DMS53 treated with DMSO at 0.1 percent for 48 hours (cell line): Measurements from ENCODE around the gene PRR33.

Experiments
- DNase-seq: peaks from one replicate; lab custom pipeline; 2025; ENCODE audit not compliant: unreplicated experiment; lab: John Stamatoyannopoulos, UW

The PRR33 gene

DNA sequence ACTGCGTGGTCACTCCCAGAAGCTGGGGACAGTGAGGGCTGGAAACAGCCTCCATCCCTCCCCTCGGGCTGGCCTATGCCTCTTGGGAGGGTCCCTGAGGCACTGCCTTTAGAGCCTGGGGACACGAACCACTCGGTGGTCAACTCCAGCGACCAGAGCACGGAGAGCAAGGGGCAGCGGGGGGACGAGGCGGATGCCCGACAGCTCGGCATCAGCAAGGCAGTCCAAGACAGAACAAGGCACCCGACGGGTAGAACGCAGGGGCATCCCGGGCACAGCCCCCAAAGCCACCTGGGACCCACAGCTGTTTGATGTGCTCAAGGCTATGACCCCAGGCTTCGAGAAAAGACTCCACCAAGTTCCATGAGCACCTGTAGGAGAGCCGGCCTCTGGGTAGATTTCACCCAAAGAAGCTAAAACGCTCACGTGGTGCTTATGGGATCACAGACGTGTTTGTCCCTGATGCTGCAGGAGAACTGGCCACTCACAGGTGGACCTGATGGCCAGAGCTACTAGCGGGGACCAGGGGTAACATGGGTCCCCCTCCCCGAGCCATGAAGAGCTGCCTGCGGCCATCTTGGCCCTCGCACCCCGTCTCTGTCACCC is 39.3 kb downstream of the PRR33 start:
- DNase-seq: no peak

DNA sequence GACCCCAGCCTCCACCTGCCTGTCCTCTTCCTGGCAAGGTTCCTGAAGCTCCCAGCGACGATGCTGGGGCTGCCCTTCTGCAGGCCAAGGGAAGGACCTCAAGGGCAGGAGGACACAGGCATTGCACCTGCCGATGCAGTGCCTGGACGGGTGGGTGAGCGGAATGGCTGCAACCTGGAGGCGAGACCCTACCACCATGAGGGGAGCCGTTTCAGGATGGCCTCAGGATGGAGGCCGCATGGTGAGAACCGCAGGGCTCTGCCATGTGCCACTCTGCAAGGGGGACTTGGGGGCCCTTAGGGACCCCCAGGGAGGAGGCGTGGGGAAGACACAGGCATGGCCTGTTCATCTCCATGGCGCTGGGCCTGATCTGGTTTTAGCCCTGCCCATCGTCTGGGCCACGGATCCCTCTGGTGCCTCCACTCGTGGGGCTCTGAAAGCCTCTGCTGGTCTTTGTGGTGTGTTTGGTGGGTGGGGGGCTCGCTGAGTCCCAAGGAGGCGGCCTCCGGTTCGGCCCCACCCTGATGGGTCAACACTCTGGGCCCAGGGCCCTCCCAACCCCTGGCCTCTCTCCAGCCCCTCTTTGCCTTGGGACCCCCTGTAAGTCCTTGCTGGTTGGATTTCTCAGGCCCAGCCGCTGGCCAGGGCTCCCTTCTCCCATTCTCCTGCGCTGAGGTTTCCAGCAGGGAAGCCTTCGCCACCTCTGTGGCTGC is 40.1 kb downstream of the PRR33 start:
- DNase-seq: no peak

DNA sequence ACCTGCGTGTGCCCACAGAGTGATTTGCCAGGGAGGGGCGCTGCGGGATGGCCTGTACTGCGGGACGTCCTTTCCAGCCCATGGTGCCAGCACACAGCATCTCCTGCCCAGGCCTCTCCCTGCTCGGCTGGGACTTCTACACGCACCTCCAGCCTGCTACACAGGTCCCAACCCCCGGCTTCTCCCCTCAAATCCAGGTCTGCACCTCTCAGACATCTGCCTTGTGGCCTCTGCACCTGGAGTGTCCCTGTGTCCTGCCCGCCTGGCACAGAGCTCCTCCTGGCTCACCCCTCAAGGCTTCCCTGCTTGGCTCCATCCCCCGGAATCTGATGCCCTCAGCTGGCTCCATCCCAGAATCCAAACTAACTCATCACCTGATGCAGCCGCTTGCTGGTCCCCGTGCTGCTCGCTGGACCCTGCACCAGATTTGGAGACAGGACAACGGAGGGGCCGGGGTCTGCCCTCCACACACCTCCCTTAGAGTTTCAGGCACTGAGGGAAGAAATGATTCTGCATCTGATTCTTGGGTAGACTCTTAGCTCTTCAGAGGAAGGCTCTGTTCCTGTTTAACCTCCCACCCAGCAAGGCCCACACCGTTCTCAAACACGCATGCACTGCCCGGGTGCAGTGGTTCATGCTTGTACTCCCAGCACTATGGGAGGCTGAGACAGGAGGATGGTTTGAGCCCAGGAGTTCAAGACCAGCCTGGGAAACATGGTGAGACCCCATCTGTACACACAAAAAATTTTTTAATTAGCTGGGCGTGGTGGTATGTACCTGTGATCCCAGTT is 42.9 kb downstream of the PRR33 start:
- DNase-seq: no peak

DNA sequence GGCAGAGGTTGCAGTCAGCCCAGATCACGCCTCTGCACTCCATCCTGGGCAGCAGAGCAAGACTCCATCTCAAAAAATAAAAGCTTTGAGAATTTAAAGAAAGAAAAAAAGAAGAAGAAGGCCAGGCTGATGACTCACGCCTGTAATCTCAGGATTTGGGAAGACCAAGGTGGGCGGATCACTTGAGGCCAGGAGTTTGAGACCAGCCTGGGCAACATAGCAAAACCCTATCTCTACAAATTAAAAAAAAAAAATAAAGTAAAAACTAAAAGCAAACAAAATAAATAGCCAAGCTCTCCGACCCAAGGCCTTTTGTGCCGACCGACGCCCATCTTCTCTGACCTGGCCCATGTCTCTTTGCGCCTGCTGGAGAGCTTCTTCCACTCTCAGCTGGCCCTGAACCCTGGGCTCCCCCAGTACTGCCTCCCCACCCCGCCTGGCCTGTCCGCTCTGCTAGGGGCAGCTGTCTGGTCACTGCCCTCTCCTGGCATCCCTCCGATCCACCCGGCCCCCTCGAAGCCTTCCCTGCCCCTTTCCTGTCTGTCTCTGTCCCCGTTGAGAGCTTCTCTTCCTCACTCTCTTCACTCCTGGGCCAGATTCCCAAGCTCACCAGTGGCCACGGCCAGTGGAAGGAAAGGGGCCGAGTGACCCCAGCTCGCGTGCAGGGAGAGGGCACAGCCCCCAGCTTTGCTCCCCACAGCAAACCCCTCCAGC is 43.6 kb downstream of the PRR33 start:
- DNase-seq: no peak

DNA sequence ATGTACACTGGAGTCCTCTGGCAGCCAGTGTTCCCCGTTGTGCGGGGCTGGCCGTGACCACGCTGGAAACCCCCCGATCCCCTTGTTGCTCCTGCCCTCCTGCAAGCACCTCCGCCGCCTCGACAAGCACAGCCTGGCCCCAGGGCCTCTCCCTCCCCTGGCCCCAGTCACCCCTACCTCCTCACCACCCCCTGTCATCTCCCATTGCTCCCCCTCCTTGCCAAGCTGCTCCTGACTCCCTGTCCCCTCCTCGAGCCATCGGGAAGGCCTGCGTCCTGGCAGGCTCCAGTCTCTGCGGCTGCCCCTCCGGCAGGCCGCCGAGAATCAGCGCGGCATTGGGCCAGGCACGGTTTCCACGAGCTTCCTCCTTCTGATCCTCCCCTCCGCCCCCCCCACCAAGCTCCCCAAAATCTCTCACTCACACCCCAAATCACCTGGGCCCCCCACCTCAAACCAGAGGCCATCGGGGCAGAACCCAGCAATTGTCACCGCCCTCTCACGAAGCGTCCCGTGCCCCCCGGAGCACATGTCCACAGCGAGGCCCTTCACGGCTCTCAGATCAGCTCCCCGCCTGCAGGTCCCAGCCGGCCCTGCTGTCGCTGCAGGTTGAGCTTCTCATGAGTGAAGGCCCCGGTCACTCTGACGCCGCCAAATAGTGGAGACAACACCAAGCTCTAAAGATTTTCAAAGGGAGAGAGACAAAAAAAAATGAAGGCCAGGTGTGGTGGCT is 44.5 kb downstream of the PRR33 start:
- DNase-seq: no peak

DNA sequence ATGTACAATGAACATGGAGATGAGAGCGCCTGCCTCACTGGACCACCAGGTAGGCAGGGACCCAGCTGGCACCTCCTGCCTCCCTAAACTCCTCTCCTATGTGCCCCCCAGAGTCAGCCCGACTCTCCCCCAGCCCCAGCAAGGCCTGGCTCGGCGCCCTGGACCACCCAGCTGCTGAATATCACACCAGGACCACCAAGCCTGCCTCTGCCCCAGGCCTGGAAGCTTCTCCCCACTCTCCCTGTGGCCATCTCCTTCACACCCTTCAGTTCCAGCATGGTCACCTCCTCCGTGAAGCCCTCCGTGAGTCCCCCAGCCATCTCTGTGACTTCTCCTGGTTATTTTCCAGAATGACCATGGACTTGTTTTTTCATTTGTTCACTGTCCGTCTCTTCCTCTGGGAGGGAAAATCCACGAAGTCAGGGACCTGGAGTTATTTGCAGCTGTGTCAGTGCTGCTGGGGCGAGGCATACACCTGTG is 45.2 kb downstream of the PRR33 start:
- DNase-seq: no peak

DNA sequence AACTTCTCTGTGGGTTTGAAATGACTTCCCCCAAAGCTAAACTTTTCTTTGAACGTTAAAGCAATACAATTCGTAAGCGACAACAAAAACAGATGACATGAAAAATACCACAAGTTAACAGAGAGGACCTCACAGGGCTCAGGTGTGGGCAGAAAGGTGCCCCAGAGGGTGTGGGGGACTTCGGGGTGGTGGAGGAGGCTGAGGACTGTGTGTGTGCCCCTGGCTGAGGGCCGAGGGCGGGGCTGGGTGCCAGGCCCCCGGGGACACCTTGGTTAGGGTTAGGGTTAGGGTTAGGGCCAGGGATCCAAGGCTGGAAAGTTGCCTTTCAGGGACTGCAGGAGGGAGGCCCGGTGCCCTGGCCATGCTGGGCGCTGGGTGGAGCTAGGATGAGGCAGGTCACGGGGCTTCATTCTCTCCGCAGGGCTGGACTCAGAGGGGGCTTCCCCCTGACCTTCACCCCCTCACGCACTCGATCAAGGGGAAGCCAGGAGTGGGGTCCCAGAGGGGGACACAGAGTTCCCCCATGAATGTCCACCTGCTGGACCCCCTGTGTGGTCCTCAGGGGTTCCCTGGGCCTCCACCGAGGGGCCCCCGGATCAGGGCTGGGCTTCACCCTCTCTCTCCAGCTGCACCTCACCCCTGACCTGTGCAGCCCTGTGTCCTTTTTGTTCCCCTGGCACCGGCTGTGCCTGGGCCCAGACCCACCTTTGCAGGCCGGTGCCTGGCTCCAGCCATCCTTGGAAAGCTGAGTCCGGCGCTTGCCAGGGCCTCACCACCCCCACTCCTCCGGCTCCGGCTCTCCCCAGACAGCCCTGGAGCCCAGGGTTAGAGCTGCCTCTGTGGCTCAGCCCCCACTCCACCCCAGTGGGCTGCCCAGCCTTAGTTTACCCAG is 45.9 kb downstream of the PRR33 start:
- no peak for DNase-seq

DNA sequence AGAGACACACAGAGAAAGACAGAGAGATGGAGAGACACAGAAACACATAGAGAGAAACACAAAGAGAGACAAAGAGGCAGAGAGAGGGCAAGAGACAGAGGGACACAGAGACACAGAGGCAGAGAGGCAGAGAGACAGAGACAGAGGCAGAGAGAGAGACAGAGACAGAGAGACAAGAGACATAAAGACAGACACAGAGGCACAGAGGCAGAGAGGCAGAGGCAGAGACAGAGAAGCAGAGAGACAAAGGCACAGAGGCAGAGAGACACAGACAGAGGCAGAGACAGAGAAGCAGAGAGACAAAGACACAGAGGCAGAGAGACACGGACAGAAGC is 46.6 kb downstream of the PRR33 start:
- no peak for DNase-seq

DNA sequence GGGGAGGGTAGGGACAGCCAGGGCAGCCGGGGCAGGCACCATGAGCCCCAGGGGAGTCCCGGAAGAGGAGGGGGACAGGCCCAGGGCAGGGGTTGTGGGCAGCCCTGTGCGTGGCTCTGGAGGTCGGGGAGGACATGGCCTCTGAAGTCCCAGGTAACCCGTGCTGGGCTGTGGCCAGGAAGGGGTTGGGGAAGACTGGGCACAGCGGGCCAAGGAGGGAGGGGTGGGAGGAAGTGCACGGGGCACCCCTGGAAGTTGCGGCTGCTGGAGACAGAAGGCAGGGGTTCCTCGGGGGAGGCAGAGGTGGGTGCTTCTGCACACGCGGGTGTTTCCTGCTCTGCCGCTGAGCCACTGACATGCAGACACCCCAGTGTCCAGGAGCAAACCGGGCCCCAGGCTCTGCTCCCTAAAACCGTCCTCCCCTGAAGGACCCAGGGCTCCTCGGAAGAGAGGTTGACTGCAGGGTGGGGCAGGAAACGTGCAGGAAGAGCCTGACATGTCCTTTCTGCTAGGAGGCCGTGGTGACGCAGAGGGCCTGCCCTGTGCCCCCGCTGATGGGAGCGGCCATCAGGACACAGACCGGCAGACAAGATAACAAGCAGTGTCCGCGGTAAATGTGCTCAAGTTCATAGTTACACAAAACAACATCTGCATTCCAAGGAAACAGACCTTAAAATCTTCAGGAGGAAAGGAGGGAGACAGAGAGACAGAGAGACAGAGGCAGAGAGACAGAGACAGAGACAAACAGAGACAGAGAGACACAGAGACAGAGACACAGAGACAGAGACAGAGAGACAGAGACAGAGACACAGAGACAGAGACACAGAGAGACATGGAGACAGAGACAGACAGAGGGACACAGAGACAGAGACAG is 47.2 kb downstream of the PRR33 start:
- DNase-seq: no peak

DNA sequence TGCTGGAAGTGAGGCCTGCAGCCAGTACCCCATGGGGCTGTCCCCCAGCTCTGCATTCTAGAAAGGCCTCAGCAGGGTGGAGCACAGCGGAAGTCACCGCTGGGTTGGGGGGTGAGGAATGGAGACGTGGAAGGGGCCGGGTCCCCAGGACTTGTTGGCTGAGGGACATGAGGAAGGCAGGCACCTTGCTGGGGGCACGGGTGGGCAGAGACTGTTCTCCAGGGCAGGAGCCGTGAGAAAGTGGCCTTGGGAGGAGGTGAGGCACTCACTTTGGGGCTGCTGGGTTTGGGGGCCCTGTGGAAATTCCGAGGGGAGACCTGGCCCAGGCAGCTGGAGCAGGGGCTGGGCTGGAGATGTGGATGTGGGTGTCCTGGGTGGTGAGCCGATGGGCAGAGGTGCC is 47.9 kb downstream of the PRR33 start:
- no peak for DNase-seq

DNA sequence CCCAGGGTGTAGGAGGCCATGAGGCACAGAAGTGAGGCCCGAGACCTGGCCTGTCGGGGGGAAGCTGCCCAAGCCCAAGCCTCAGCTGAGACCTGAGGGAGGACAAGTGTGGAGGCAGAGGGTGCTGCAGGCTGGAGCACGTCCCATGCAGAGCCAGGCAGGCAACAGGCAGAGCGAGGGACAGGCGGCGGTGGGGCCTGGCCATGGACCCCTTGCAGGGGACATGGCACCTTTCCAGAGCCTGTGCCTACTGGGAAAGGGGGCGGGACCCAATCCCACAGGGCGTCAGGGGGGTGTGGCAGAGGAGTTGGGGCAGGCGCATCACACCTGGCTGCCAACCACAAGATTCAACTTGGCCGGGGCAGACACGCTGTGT is 48.6 kb downstream of the PRR33 start:
- DNase-seq: no peak

DNA sequence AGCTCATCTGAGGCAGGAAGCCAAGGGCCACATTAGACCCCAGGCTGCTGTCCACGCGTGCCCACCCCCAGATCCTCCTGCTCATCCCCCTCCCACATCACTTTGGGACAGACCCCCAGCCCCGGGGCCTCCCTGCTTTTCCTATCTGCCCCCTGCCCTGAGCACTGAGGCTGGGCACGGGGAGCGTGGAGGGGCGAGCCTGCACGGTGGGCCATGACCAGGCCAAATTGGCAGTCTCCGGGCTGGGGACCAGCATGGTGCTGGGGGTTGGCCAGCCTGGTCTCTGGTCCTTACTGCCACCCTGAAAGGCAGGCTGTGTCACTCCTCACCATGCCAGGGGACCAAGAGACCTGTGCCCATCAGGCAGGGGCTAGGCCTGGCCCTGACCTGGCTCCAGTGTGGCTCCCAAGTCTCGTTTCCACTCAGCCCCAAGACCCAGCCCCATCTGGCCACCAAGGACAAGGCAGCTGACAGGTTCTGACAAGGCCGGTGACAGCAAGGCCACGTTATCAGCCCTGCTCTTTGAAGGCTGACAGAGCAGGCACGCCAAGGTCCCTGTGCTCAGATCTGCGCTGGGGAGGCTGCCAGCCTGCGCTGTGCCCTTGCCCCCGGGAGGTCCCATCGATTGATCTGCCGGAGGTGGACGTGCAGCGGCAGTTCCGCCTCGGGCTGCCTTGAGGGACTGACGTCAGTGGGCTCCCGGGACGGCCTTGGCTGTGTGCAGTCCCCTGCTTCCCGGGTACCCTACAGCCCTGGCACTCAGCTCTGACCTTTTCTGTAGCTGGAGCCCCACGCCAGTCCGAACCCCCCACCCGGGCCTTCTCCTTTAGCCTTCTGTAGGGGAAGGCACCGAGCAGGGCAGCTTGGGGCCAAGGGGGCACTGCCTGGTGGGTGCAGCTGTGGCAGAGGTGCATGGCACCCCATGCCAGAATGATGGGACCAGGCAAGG is 49.3 kb downstream of the PRR33 start:
- no peak for DNase-seq

DNA sequence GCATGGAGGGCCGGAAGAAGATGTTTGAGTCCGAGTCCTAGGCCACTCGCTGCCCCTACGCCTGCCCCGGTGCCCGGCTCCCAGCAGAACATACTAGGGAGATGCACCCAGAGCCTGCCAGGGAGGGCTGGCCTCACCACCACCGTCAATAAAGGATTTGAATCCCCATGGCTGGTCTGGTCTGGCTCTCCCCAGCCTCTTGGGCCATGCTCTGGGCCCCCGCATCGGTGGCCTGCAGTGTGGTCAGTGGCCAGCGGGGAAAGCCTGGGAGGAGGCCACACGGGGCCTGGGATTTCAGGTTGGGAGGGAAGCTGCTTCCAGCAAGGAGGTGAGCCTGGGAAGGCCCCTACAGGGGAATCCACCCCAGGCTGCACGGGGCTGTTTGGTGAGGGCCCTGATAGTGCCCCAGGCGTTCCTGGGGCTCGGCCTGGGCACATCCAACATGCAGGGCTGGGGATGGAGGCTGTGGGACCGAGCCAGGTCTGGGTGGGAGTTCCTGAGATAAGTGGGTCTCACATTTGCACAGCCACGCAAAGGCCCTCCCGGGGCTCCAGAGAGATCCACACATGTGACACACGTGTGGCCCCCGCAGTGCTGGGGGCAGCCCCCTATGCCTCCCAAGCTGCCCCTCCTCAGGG is 50.1 kb downstream of the PRR33 start:
- no peak for DNase-seq

DNA sequence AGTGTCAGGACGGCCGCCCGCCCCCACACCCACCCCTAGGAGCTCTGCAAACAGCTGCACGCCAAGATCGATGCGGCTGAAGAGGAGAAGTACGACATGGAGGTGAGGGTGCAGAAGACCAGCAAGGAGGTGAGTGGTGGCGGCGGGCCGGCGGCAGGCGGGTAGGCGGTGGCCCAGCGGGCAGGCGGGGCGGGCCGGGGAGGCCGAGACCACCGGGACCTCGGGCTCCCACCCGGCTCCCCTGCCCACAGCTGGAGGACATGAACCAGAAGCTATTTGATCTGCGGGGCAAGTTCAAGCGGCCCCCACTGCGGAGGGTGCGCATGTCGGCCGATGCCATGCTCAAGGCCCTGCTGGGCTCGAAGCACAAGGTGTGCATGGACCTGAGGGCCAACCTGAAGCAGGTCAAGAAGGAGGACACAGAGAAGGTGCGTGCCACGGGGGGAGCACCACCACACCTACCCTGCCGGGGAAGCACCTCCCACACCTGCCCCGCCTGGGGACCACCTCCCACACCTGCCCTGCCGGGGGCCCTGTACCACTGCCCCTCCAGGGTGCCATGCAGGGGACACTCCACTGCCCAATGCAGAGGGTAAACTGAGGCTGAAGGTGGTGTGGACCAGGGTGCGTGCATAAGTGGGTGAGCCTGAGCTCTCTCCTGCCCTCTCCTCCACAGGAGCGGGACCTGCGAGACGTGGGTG is 50.8 kb downstream of the PRR33 start:
- no peak for DNase-seq

DNA sequence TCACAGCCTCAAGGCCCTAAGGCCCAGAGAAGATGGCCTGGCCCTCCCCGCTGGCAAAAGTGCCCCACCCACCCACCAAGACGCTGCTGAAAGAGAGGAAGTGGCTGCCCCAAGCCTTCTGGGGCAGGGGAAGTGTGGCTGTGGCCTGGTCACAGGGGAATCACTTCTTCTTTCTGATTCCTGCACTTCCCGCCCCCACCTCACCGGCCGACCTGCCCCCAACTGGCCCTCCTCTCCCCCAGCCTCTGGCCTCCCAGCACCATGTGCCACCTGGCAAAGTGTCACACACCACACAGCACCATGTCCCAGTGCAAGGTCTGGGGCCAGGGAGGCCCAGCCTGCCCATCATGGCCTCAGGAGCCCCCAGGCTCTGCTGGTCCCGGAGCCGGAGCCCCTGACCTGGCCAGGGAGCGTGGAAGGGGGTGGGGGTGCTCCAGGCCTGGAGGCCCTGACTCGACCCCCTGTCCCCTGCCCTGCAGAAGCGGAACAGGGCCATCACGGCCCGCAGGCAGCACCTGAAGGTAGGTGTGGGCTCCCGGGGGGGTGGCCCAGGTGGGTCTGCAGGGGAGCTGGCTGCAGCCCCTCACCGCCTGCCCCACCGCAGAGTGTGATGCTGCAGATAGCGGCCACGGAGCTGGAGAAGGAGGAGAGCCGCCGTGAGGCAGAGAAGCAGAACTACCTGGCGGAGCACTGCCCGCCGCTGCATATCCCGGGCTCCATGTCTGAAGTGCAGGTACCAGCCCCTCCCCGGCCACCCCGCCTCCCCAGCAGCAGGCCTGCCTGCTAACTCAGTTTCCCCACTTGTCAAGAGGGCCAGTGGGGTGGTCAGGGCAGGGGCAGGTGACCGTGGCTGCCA is 51.5 kb downstream of the PRR33 start:
- DNase-seq: no peak
